HL-60 (cell line): ENCODE results near the gene MBNL1.

Experiments used
- CTCF ChIP-seq: IDR thresholded peaks from one replicate; pipeline ENCODE4 v1.5.1; 2011; ENCODE audit warnings: low read length, control low read depth, inconsistent platforms; ENCODE audit not compliant: insufficient read depth
- REST ChIP-seq: IDR thresholded peaks from 2 replicates; pipeline ENCODE4 v1.6.1; 2012; ENCODE audit warnings: low read depth; ENCODE audit not compliant: insufficient replicate concordance

GRCh38 chr3:152292366-152292765, 23.6 kb downstream of the MBNL1 start:
- TF ChIP-seq CTCF (no peak), REST (no peak)
